B cell (primary cell): ENCODE results near the gene PRKCQ. TPM values are rescaled to one million over a fixed set of nuclear protein-coding genes. Genes with fewer than 3 reads are reported as not detected.

Source experiments
- ATAC-seq: fragments of 200-7000 bp; cut with Tn5 transposase; one replicate; pipeline ENCODE4 v1.10.0; 2021; ENCODE audit warnings: low read depth, mild to moderate bottlenecking, moderate number of reproducible peaks, moderate library complexity
- CTCF ChIA-PET: fragments of 350-600 bp; sonication (Branson Sonifier 250); formaldehyde crosslinking; loops from one replicate; lab custom pipeline; 2021; ENCODE audit warnings: antibody characterized with exemption, inconsistent platforms; lab: Charles Lee
- POLR2A ChIA-PET: fragments of 350-600 bp; sonication (Branson Sonifier 250); formaldehyde crosslinking; loops from one replicate; lab custom pipeline; 2021; ENCODE audit warnings: antibody characterized with exemption; lab: Charles Lee
- DNase-seq: peaks from one replicate; pipeline ENCODE4 v3.0.0; 2013
- H2AFZ ChIP-seq: 2 replicates; pipeline ENCODE4 v1.6.1; 2012; ENCODE audit warnings: mild to moderate bottlenecking, low read depth, low read length; ENCODE audit not compliant: insufficient read depth, poor library complexity, severe bottlenecking
- H3K27ac ChIP-seq, 2 donors: 1 replicate in 1 of 2; 2 replicates in 1 of 2; pipeline ENCODE4 v1.5.1; 2012 to 2013; ENCODE audit warnings: low read length in 2 of 2, mild to moderate bottlenecking in 2 of 2, moderate library complexity in 1 of 2
- H3K27me3 ChIP-seq, 4 experiments: fragments of 200-600 bp in 1 of 4; sonication (generic) in 1 of 4; replicated peaks in 1 of 4; 1 replicate in 2 of 4; 2 replicates in 2 of 4; pipeline versions ENCODE4 v1.6.1 to v1.7.0; 2013 to 2016; ENCODE audit warnings: low read length in 3 of 4, mild to moderate bottlenecking in 2 of 4, mixed read lengths in 1 of 4, moderate library complexity in 1 of 4; ENCODE audit not compliant: insufficient read depth in 4 of 4, control insufficient read depth in 3 of 4; ENCODE audit errors: control extremely low read depth in 1 of 4
- H3K36me3 ChIP-seq, 2 experiments: replicated peaks in 1 of 2; 1 replicate in 1 of 2; 2 replicates in 1 of 2; pipeline versions ENCODE4 v1.6.1 to v1.7.1; 2013; ENCODE audit warnings: low read length in 1 of 2; ENCODE audit not compliant: insufficient read depth in 2 of 2, control insufficient read depth in 1 of 2; ENCODE audit errors: control extremely low read depth in 1 of 2, extremely low read depth in 1 of 2
- H3K4me1 ChIP-seq, 2 donors: fragments of 200-600 bp in 1 of 2; sonication (generic) in 1 of 2; 1 replicate in 1 of 2; 2 replicates in 1 of 2; pipeline versions ENCODE4 v1.5.1 to v1.6.1; 2013 to 2017; ENCODE audit warnings: low read length in 2 of 2; ENCODE audit not compliant: control insufficient read depth in 2 of 2, insufficient read depth in 2 of 2
- H3K4me2 ChIP-seq: replicated peaks from 2 replicates; pipeline ENCODE3; 2012; ENCODE audit warnings: mild to moderate bottlenecking, low read depth, low read length; ENCODE audit not compliant: poor library complexity, severe bottlenecking
- H3K4me3 ChIP-seq, 5 experiments: fragments of 200-600 bp in 1 of 5; sonication (generic) in 1 of 5; 1 replicate in 3 of 5; 2 replicates in 2 of 5; pipeline versions ENCODE4 v1.5.1 to v1.7.0; 2011 to 2016; ENCODE audit warnings: low read length in 4 of 5, mild to moderate bottlenecking in 4 of 5, low read depth in 2 of 5, control low read depth in 1 of 5, moderate library complexity in 1 of 5; ENCODE audit not compliant: insufficient read depth in 1 of 5; ENCODE audit errors: control extremely low read depth in 1 of 5, extremely low read depth in 1 of 5
- H3K79me2 ChIP-seq: fragments of 200-600 bp; sonication (generic); one replicate; pipeline ENCODE4 v1.6.0; 2016; ENCODE audit warnings: low read length; ENCODE audit not compliant: control insufficient read depth, insufficient read depth
- H3K9ac ChIP-seq: fragments of 200-600 bp; sonication (generic); 2 replicates; pipeline ENCODE4 v1.6.1; 2017; ENCODE audit warnings: mild to moderate bottlenecking, low read length, moderate library complexity
- H3K9me3 ChIP-seq, 3 donors: one replicate each; pipeline versions ENCODE4 v1.6.1 to v1.7.1; 2013; ENCODE audit warnings: low read length in 2 of 3; ENCODE audit not compliant: control insufficient read depth in 2 of 3, insufficient read depth in 1 of 3; ENCODE audit errors: control extremely low read depth in 1 of 3
- H4K20me1 ChIP-seq: 2 replicates; pipeline ENCODE4 v1.6.0; 2012; ENCODE audit warnings: mild to moderate bottlenecking, low read length; ENCODE audit not compliant: insufficient read depth, control insufficient read depth, poor library complexity, severe bottlenecking
- H3K27ac Mint-ChIP-seq: one replicate; pipeline ENCODE4 v1.8.0; 2021; ENCODE audit warnings: mixed read lengths
- H3K27me3 Mint-ChIP-seq: one replicate; pipeline ENCODE4 v1.8.0; 2021; ENCODE audit warnings: mixed read lengths
- H3K4me1 Mint-ChIP-seq: one replicate; pipeline ENCODE4 v1.8.0; 2021; ENCODE audit warnings: mixed read lengths
- H3K4me3 Mint-ChIP-seq: one replicate; pipeline ENCODE4 v1.8.0; 2021; ENCODE audit warnings: mixed read lengths
- H3K9me3 Mint-ChIP-seq: one replicate; pipeline ENCODE4 v1.8.0; 2022; ENCODE audit warnings: mixed read lengths; ENCODE audit not compliant: insufficient read depth
- EZH2 ChIP-seq: IDR thresholded peaks from 2 replicates; pipeline ENCODE4 v1.6.1; 2012; ENCODE audit warnings: borderline replicate concordance, low read depth, mild to moderate bottlenecking, moderate library complexity, low read length; ENCODE audit not compliant: insufficient read depth, poor library complexity, severe bottlenecking
- WGBS: methylation state at CpG from one replicate; pipeline ENCODE4 v1.1.5; 2013; ENCODE audit warnings: missing lambda C conversion rate; ENCODE audit not compliant: insufficient coverage; 5-methylcytosine and 5-hydroxymethylcytosine counted together
- intact Hi-C: fragments of 100-400 bp; cut with micrococcal nuclease; formaldehyde crosslinking; loops from one replicate; pipeline ENCODE4 v1.10.0; 2022
- polyA plus RNA-seq: library from polyadenylated mRNA; depleted of rRNA; stranded (reverse); fragments of >200 nt; gene quantifications from 2 replicates; pipeline ENCODE4 v1.2.3, GENCODE V29; 2012
- total RNA-seq, 2 donors: library from RNA; stranded (reverse); fragments of 120-200 nt in 1 of 2; gene quantifications; 1 replicate in 1 of 2; 2 replicates in 1 of 2; pipeline versions ENCODE4 v1.2.3 to v1.2.4, GENCODE V29; 2013 to 2022
- TF ChIP-seq, protein P1 (sequence below): fragments of 200-600 bp; IDR thresholded peaks from one replicate; pipeline ENCODE4 v1.8.0; 2022; ENCODE audit warnings: antibody characterized with exemption, mild to moderate bottlenecking

The PRKCQ gene
- total and polyA plus RNA-seq, 2 donors (not counting 1 experiment from before 2014, with no cell fraction given): 0.15 to 0.16 TPM

DNA sequence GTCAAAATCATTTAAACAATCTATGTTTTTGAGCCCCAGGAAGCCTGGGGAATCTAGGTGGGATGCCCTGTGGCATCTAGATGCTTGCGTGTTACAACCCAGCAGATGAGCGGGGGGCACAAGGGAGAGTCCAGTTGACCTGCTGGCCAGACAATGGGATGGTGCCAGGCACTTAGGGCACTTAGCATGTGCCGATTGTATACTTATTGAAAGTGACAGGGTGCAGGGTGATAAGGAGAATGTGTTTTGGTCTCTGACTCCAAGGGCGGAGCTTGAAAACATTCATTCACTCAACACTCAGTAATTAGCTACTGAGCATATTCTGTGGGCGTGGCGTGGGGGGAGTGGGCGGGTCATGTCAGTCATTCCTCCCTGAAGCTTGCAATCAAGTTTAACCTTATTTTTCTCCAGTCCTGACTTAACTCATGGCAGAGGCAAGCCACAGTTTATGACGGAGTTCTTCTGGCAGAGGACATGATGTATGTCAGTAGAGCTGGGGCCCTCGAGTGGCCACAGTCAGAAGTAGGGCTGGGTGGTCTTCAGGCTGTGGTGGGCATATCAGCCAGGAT lies 115.1 kb downstream of the PRKCQ start:
- no peak overlapping the region for H3K4me2 ChIP-seq
- no peak for TF ChIP-seq EZH2
- TF ChIP-seq, protein P1, sequence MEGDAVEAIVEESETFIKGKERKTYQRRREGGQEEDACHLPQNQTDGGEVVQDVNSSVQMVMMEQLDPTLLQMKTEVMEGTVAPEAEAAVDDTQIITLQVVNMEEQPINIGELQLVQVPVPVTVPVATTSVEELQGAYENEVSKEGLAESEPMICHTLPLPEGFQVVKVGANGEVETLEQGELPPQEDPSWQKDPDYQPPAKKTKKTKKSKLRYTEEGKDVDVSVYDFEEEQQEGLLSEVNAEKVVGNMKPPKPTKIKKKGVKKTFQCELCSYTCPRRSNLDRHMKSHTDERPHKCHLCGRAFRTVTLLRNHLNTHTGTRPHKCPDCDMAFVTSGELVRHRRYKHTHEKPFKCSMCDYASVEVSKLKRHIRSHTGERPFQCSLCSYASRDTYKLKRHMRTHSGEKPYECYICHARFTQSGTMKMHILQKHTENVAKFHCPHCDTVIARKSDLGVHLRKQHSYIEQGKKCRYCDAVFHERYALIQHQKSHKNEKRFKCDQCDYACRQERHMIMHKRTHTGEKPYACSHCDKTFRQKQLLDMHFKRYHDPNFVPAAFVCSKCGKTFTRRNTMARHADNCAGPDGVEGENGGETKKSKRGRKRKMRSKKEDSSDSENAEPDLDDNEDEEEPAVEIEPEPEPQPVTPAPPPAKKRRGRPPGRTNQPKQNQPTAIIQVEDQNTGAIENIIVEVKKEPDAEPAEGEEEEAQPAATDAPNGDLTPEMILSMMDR: no peak
- no peak overlapping the region for H3K9ac ChIP-seq
- CTCF ChIA-PET: interaction anchor here (0.6 kb wide), 1 partner anchor 24 kb away, joined by 3 read pairs; no protein-coding TSS in a partner anchor
- no peak overlapping the region for H3K4me3 ChIP-seq
- H3K27ac Mint-ChIP-seq: no peak overlapping the region
- intact Hi-C loops: no loop called here
- H3K79me2 ChIP-seq: no peaks in the 10 kb centered on the region
- H4K20me1 ChIP-seq: no peaks in the 10 kb centered on the region
- no peaks in the 10 kb centered on the region for H3K4me1 ChIP-seq
- ATAC-seq (no peak), DNase-seq (no peak)
- H3K27me3 ChIP-seq: peaks cover 0 to 13% (median 3%) of the 10 kb centered on the region in 4 experiments
- 96% methylated on average over 8 of the region's 9 CpGs for WGBS
- H3K36me3 ChIP-seq: no peaks in the 10 kb centered on the region
- H3K27me3 Mint-ChIP-seq: peaks cover 49% of the 10 kb centered on the region
- peaks cover 4% of the 10 kb centered on the region for H3K9me3 Mint-ChIP-seq
- H3K9me3 ChIP-seq: no peaks in the 10 kb centered on the region
- no peaks in the 10 kb centered on the region for H3K4me1 Mint-ChIP-seq
- H3K4me3 Mint-ChIP-seq: no peak overlapping the region
- no peak overlapping the region for H3K27ac ChIP-seq
- no peak overlapping the region for H2AFZ ChIP-seq
- POLR2A ChIA-PET: no interaction called here

DNA sequence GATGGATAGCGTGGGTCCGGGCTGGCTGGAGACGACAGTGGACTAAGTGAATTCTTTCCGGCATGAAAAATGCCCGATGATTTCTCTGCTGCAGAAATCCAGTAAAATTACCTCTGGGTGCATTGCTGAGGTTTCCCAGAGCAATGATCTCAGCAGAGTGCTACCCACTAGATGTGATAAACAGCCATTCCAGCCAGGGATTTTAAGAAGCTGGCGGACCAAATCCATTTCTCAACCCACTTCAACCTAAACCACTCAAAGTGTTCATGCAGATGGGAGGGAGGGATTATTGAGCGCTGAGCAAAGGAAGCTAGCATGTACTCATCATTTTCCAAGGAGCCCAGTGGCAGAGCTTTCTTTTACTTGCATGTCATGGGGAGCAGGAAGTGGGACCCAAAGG lies 116.7 kb downstream of the PRKCQ start:
- Histone ChIP-seq H3K79me2 (no peaks in the 10 kb centered on the region), H3K36me3 (no peaks in the 10 kb centered on the region), H4K20me1 (no peaks in the 10 kb centered on the region), H3K9ac (no peak overlapping the region), H3K9me3 (peaks cover 0 to 5% (median 0%) of the 10 kb centered on the region in 3 donors), H3K4me3 (no peak overlapping the region), H3K27me3 (peaks cover 0 to 8% (median 3%) of the 10 kb centered on the region in 4 experiments), H3K4me2 (no peak overlapping the region), H3K4me1 (no peaks in the 10 kb centered on the region), H3K27ac (no peak overlapping the region), H2AFZ (no peak overlapping the region)
- intact Hi-C loops: no loop called here
- CTCF ChIA-PET: no interaction called here
- no peak for TF ChIP-seq EZH2
- TF ChIP-seq, protein P1: no peak
- peaks cover 39% of the 10 kb centered on the region for H3K27me3 Mint-ChIP-seq
- no peak overlapping the region for H3K27ac Mint-ChIP-seq
- DNase-seq: no peak
- no peak for ATAC-seq
- H3K4me3 Mint-ChIP-seq: no peak overlapping the region
- WGBS: 95% methylated on average over 6 of the region's 7 CpGs
- POLR2A ChIA-PET: no interaction called here
- peaks cover 4% of the 10 kb centered on the region for H3K9me3 Mint-ChIP-seq
- H3K4me1 Mint-ChIP-seq: no peaks in the 10 kb centered on the region
